Loucy (cell line): Measurements from ENCODE around the gene LAMA4.

Experiments
- EZH2phosphoT487 ChIP-seq: fragments of 200-600 bp; IDR thresholded peaks from 2 replicates; pipeline ENCODE4 v1.6.1; 2018; ENCODE audit warnings: antibody characterized with exemption, mild to moderate bottlenecking, moderate library complexity, borderline replicate concordance
- TF ChIP-seq, protein P1 (sequence below): fragments of 200-600 bp; sonication (generic); conservative IDR thresholded peaks from 2 replicates; pipeline ENCODE4 v1.5.1; 2014; ENCODE audit warnings: mild to moderate bottlenecking, antibody characterized with exemption, low read length

DNA sequence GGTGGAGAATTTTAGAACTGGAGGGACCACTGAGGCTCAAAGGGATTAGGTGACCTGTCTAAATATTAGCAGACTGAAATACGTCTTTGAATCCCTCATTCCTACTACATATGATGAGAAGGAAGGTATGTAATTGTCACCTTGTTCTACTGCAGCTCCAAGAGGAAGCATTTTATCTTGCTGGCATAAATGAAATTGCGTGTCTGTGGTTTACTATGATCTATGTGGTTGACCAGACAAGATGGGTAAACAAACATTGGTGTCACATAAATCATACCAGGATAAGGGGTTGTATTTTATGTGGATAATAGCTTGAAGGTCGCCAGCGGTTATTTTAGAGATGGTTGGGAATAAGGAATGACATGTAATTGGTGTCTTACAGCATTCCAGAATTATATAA lies 78.2 kb downstream of the LAMA4 start:
- TF ChIP-seq, protein P1, sequence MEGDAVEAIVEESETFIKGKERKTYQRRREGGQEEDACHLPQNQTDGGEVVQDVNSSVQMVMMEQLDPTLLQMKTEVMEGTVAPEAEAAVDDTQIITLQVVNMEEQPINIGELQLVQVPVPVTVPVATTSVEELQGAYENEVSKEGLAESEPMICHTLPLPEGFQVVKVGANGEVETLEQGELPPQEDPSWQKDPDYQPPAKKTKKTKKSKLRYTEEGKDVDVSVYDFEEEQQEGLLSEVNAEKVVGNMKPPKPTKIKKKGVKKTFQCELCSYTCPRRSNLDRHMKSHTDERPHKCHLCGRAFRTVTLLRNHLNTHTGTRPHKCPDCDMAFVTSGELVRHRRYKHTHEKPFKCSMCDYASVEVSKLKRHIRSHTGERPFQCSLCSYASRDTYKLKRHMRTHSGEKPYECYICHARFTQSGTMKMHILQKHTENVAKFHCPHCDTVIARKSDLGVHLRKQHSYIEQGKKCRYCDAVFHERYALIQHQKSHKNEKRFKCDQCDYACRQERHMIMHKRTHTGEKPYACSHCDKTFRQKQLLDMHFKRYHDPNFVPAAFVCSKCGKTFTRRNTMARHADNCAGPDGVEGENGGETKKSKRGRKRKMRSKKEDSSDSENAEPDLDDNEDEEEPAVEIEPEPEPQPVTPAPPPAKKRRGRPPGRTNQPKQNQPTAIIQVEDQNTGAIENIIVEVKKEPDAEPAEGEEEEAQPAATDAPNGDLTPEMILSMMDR: no peak
- TF ChIP-seq EZH2phosphoT487: no peak
